HepG2 (cell line): Measurements from ENCODE around the gene MAPK12. TPM values are rescaled to one million over a fixed set of nuclear protein-coding genes. Genes with fewer than 3 reads are reported as not detected.

Experiments used
- IKZF5 ChIP-seq: IDR thresholded peaks from 2 replicates; pipeline ENCODE4 v1.6.1; 2018; ENCODE audit warnings: missing genetic modification reagents, mild to moderate bottlenecking, missing compliant biosample characterization
- JDP2 ChIP-seq: sonication (generic); formaldehyde crosslinking; IDR thresholded peaks from 2 replicates; pipeline ENCODE4 v1.8.1; 2022; ENCODE audit warnings: missing genetic modification reagents, borderline replicate concordance
- MYC ChIP-seq: sonication (generic); formaldehyde crosslinking; IDR thresholded peaks from 2 replicates; pipeline ENCODE4 v1.9.0; 2021; ENCODE audit warnings: missing genetic modification reagents, borderline replicate concordance
- NFE2 ChIP-seq: sonication (generic); formaldehyde crosslinking; IDR thresholded peaks from 2 replicates; pipeline ENCODE4 v1.4.0; 2020; ENCODE audit warnings: missing genetic modification reagents
- NFE2L2 ChIP-seq: fragments of 150-350 bp; IDR thresholded peaks from 2 replicates; pipeline ENCODE4 v1.6.1; 2014; ENCODE audit warnings: low read length
- NFYC ChIP-seq: IDR thresholded peaks from 2 replicates; pipeline ENCODE4 v1.6.1; 2016; ENCODE audit warnings: missing genetic modification reagents, missing compliant biosample characterization
- NRL ChIP-seq: sonication (generic); formaldehyde crosslinking; IDR thresholded peaks from 2 replicates; pipeline ENCODE4 v1.5.0; 2020; ENCODE audit warnings: missing genetic modification reagents, mild to moderate bottlenecking, moderate library complexity, borderline replicate concordance
- PCBP2 ChIP-seq: fragments of 200-400 bp; formaldehyde crosslinking; optimal IDR thresholded peaks from 2 replicates; pipeline ENCODE3; 2018; ENCODE audit warnings: low read length, low read depth; ENCODE audit not compliant: poor library complexity, severe bottlenecking
- RXRA ChIP-seq: sonication (generic); formaldehyde crosslinking; IDR thresholded peaks from 2 replicates; pipeline ENCODE4 v1.5.1; 2020; ENCODE audit warnings: missing genetic modification reagents
- SRSF9 ChIP-seq: fragments of 200-400 bp; formaldehyde crosslinking; IDR thresholded peaks from 2 replicates; pipeline ENCODE4 v1.6.1; 2018; ENCODE audit warnings: borderline replicate concordance, mild to moderate bottlenecking, low read depth, low read length; ENCODE audit not compliant: insufficient read depth, poor library complexity, severe bottlenecking
- TBP ChIP-seq: sonication (generic); formaldehyde crosslinking; IDR thresholded peaks from 2 replicates; pipeline ENCODE4 v1.5.0; 2020; ENCODE audit warnings: missing genetic modification reagents
- TMF1 ChIP-seq: sonication (generic); formaldehyde crosslinking; IDR thresholded peaks from 2 replicates; pipeline ENCODE4 v1.8.1; 2022; ENCODE audit warnings: low read depth, missing genetic modification reagents
- ZFP90 ChIP-seq: sonication (generic); formaldehyde crosslinking; IDR thresholded peaks from 2 replicates; pipeline ENCODE4 v1.8.0; 2022; ENCODE audit warnings: missing genetic modification reagents, mild to moderate bottlenecking, inconsistent platforms, borderline replicate concordance
- ZMYM4 ChIP-seq: sonication (generic); formaldehyde crosslinking; IDR thresholded peaks from 2 replicates; pipeline ENCODE4 v1.8.1; 2023; ENCODE audit warnings: mild to moderate bottlenecking, missing genetic modification reagents
- ZNF12 ChIP-seq: sonication (generic); formaldehyde crosslinking; IDR thresholded peaks from 2 replicates; pipeline ENCODE4 v1.5.0; 2020; ENCODE audit warnings: missing genetic modification reagents
- ZNF205 ChIP-seq: IDR thresholded peaks from 2 replicates; pipeline ENCODE4 v1.6.1; 2018; ENCODE audit warnings: missing biosample characterization, missing genetic modification reagents
- ZNF326 ChIP-seq: sonication (generic); formaldehyde crosslinking; IDR thresholded peaks from 2 replicates; pipeline ENCODE4 v1.4.0; 2020; ENCODE audit warnings: missing genetic modification reagents, borderline replicate concordance
- ZNF382 ChIP-seq: sonication (generic); formaldehyde crosslinking; IDR thresholded peaks from 2 replicates; pipeline ENCODE4 v1.5.0; 2020; ENCODE audit warnings: missing genetic modification reagents, mild to moderate bottlenecking, borderline replicate concordance
- ZNF512 ChIP-seq: sonication (generic); formaldehyde crosslinking; IDR thresholded peaks from 2 replicates; pipeline ENCODE4 v1.4.0; 2020; ENCODE audit warnings: mild to moderate bottlenecking, missing genetic modification reagents
- ZNF570 ChIP-seq: sonication (generic); formaldehyde crosslinking; IDR thresholded peaks from 2 replicates; pipeline ENCODE4 v1.4.0; 2020; ENCODE audit warnings: mild to moderate bottlenecking, missing genetic modification reagents, borderline replicate concordance
- ZNF572 ChIP-seq: sonication (generic); formaldehyde crosslinking; IDR thresholded peaks from 2 replicates; pipeline ENCODE4 v1.5.1; 2020; ENCODE audit warnings: mild to moderate bottlenecking, missing genetic modification reagents
- ZSCAN20 ChIP-seq: sonication (generic); formaldehyde crosslinking; IDR thresholded peaks from 2 replicates; pipeline ENCODE4 v1.4.0; 2020; ENCODE audit warnings: missing genetic modification reagents, mild to moderate bottlenecking, borderline replicate concordance
- polyA plus RNA-seq, 8 experiments: library from polyadenylated mRNA; depleted of rRNA in 3 of 8; stranded (reverse) in 7 of 8; unstranded in 1 of 8; fragments of >200 nt; fragmentation: Illumina TruSeq in 4 of 8; extraction: Trizol in 4 of 8; gene quantifications; 2 replicates each; pipeline versions ENCODE4 v1.2.1 to v1.2.3, GENCODE V29; 2011 to 2016; ENCODE audit warnings: low read depth in 4 of 8, missing spikeins in 1 of 8, mixed read lengths in 1 of 8; ENCODE audit not compliant: insufficient read depth in 1 of 8
- total RNA-seq, 5 experiments: library from RNA; depleted of rRNA; stranded (reverse); fragments of >200 nt; fragmentation: Illumina TruSeq; extraction: Trizol; gene quantifications; 2 replicates each; pipeline ENCODE4 v1.2.3, GENCODE V29; 2016; ENCODE audit warnings: low read depth in 1 of 5
- TF ChIP-seq, protein P1 (sequence below): fragments of 450-650 bp; IDR thresholded peaks from 2 replicates; pipeline ENCODE4 v1.6.1; 2017
- TF ChIP-seq, protein P2 (sequence below): sonication (generic); formaldehyde crosslinking; IDR thresholded peaks from 2 replicates; pipeline ENCODE4 v1.9.0; 2022; ENCODE audit warnings: low read depth, missing genetic modification reagents

Gene MAPK12
- total and polyA plus RNA-seq, 2 of the 13 experiments (the other 11 are each of a cell fraction or from before 2014, with no cell fraction given), result 22.2 to 23.3 TPM

DNA sequence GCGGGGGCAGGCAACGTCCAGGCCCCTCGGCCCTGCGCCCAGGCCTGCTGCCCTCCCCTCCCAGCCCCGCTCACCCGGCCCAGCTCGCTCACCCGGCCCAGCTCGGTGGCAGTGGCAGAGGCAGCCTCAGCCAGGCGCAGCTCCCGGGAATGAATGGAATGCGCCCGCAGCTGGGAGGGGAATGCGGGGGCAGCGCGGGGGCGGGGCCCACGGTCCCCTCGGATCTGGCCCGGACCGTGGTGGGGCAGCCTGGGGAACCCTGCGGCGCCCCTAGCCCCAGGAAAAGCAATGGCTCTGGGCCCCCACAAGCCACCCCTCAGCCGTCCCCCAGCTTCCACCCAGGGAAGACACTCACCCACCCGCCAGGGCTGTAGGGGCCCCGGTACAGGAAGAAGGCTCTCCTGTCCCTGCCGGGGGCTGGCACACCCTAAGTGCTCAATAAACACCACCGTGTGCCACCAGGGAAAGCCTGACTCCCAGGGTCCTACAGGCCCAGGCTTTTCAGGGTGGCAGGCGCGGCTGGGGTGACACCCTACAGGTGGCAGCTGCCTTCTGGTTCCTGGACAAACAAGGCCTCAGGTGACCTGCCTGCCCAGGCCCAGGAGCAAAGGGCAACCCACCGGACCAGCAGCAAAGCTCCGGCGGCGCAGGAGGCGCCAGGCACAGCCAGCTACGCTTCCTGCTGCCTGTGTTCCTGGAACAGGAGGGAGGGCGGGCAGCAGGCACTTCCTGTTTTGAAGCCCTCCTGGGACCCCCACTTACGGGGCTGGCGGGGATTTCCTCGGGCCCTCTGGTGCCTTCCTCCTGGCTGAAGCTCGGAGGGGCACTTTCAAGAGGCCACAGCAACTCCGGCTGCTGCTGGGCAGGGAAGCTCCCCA is 32.2 kb upstream of the MAPK12 start (continued):
- TF ChIP-seq NFE2L2 (no peak), ZMYM4 (CRISPR knock-in tag) (peak; percentile 31; the same call in 1 of the 2 replicates), ZNF382 (CRISPR knock-in tag) (no peak), NFYC (CRISPR knock-in tag) (no peak; the same call in 1 of the 2 replicates), ZNF326 (CRISPR knock-in tag) (no peak), ZFP90 (CRISPR knock-in tag) (peak; percentile 91; the same call in 1 of the 2 replicates), ZNF12 (CRISPR knock-in tag) (peak; percentile 57; the same call in 1 of the 2 replicates), IKZF5 (CRISPR knock-in tag) (peak; percentile 87), PCBP2 (no peak), SRSF9 (no peak), ZSCAN20 (CRISPR knock-in tag) (no peak), RXRA (peak; percentile 99), TBP (CRISPR knock-in tag) (no peak), ZNF512 (CRISPR knock-in tag) (no peak), MYC (CRISPR knock-in tag) (peak; percentile 82), ZNF570 (CRISPR knock-in tag) (no peak), JDP2 (CRISPR knock-in tag) (no peak), ZNF205 (peak; percentile 59; the same call in 1 of the 2 replicates), TMF1 (CRISPR knock-in tag) (no peak; the same call in 1 of the 2 replicates), ZNF572 (CRISPR knock-in tag) (no peak), NRL (peak; percentile 49; the same call in 1 of the 2 replicates), NFE2 (CRISPR knock-in tag) (no peak)
- TF ChIP-seq, protein P1, sequence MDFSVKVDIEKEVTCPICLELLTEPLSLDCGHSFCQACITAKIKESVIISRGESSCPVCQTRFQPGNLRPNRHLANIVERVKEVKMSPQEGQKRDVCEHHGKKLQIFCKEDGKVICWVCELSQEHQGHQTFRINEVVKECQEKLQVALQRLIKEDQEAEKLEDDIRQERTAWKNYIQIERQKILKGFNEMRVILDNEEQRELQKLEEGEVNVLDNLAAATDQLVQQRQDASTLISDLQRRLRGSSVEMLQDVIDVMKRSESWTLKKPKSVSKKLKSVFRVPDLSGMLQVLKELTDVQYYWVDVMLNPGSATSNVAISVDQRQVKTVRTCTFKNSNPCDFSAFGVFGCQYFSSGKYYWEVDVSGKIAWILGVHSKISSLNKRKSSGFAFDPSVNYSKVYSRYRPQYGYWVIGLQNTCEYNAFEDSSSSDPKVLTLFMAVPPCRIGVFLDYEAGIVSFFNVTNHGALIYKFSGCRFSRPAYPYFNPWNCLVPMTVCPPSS, result no peak
- TF ChIP-seq, protein P2, sequence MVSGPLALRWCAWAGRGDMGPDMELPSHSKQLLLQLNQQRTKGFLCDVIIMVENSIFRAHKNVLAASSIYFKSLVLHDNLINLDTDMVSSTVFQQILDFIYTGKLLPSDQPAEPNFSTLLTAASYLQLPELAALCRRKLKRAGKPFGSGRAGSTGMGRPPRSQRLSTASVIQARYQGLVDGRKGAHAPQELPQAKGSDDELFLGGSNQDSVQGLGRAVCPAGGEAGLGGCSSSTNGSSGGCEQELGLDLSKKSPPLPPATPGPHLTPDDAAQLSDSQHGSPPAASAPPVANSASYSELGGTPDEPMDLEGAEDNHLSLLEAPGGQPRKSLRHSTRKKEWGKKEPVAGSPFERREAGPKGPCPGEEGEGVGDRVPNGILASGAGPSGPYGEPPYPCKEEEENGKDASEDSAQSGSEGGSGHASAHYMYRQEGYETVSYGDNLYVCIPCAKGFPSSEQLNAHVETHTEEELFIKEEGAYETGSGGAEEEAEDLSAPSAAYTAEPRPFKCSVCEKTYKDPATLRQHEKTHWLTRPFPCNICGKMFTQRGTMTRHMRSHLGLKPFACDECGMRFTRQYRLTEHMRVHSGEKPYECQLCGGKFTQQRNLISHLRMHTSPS (CRISPR knock-in tag), result peak; percentile 99
